K562 (cell line): Measurements from ENCODE around the gene DIPK1A. TPM values are rescaled to one million over a fixed set of nuclear protein-coding genes. Genes with fewer than 3 reads are reported as not detected.

Experiments
- ATAC-seq: fragments of 200-7000 bp; cut with Tn5 transposase; 3 replicates; pipeline ENCODE4 v1.9.1; 2020; ENCODE audit warnings: moderate library complexity
- BruUV-seq: library from RNA; stranded (reverse); fragments of 400-500 nt; replicated peaks from 2 replicates; lab custom pipeline; 2021; lab: Mats Ljungman, UMichigan
- CTCF ChIA-PET: fragments of 300-600 bp; formaldehyde crosslinking; extraction: SDS; loops from one replicate; lab custom pipeline; 2021; ENCODE audit warnings: low intra/inter-chr PET ratio; lab: Yijun Ruan, JAX
- POLR2A ChIA-PET: fragments of 300-600, 350-650 bp; sonication (Branson Sonifier 250); formaldehyde crosslinking; extraction: SDS; loops from one replicate; lab custom pipeline; 2021; ENCODE audit warnings: antibody characterized with exemption, inconsistent platforms; lab: Yijun Ruan, JAX
- DNase-seq, 4 experiments: peaks; one replicate each; pipeline versions ENCODE4 v3.0.0 to v3.0.0-alpha.2; 2011 to 2018; ENCODE audit warnings: low spot score in 3 of 4, mixed read lengths in 3 of 4; ENCODE audit errors: extremely low read depth in 1 of 4
- FAIRE-seq: peaks from 2 replicates; lab custom pipeline; 2011; peaks lifted over from hg19 to GRCh38; lab: Jason Lieb, UNC
- H2AFZ ChIP-seq: 2 replicates; pipeline ENCODE4 v1.6.0; 2011; ENCODE audit warnings: low read depth, low read length, control low read depth, inconsistent platforms
- H3K27ac ChIP-seq: fragments of 200-600 bp; 3 replicates; pipeline ENCODE4 v1.8.0; 2011; ENCODE audit warnings: low read depth, mild to moderate bottlenecking, control low read depth, inconsistent platforms, low read length, moderate library complexity, mixed read lengths; ENCODE audit errors: extremely low read depth
- H3K27me3 ChIP-seq, 2 experiments: fragments of 300-600 bp in 1 of 2; 2 replicates in 1 of 2; 3 replicates in 1 of 2; pipeline versions ENCODE4 v1.6.0 to v1.8.0; 2011; ENCODE audit warnings: inconsistent platforms in 2 of 2, low read length in 2 of 2, mild to moderate bottlenecking in 1 of 2, mixed read lengths in 1 of 2, moderate library complexity in 1 of 2; ENCODE audit not compliant: control insufficient read depth in 2 of 2, insufficient read depth in 2 of 2
- H3K36me3 ChIP-seq: fragments of 300-600 bp; 3 replicates; pipeline ENCODE4 v1.8.0; 2011; ENCODE audit warnings: mild to moderate bottlenecking, low read length, inconsistent platforms; ENCODE audit not compliant: control insufficient read depth, insufficient read depth
- H3K4me1 ChIP-seq, 2 experiments: fragments of 200-600 bp in 1 of 2; replicated peaks in 1 of 2; 2 replicates in 1 of 2; 3 replicates in 1 of 2; pipeline versions ENCODE4 v1.5.1 to v1.8.0; 2011; ENCODE audit warnings: inconsistent platforms in 2 of 2, low read length in 2 of 2, mild to moderate bottlenecking in 1 of 2, mixed read lengths in 1 of 2, moderate library complexity in 1 of 2; ENCODE audit not compliant: control insufficient read depth in 2 of 2, insufficient read depth in 2 of 2
- H3K4me2 ChIP-seq: 2 replicates; pipeline ENCODE4 v1.6.1; 2011; ENCODE audit warnings: low read length, control low read depth, inconsistent platforms, mixed read lengths; ENCODE audit not compliant: insufficient read depth
- H3K4me3 ChIP-seq: fragments of 200-600 bp; sonication (generic), shearing (Covaris generic); 2 replicates; pipeline ENCODE4 v1.5.1; 2016; ENCODE audit warnings: control low read depth, inconsistent platforms
- H3K79me2 ChIP-seq: fragments of 200-600 bp; 3 replicates; pipeline ENCODE4 v1.8.0; 2011; ENCODE audit warnings: low read length, inconsistent platforms; ENCODE audit not compliant: control insufficient read depth, insufficient read depth
- H3K9ac ChIP-seq, 2 experiments: 2 replicates each; pipeline versions ENCODE4 v1.6.0 to v1.6.1; 2011; ENCODE audit warnings: low read depth in 2 of 2, low read length in 2 of 2, control low read depth in 1 of 2, inconsistent platforms in 1 of 2, mild to moderate bottlenecking in 1 of 2, mixed read lengths in 1 of 2; ENCODE audit not compliant: insufficient read depth in 1 of 2
- H3K9me1 ChIP-seq: one replicate; pipeline ENCODE4 v1.6.0; 2011; ENCODE audit warnings: inconsistent platforms, mild to moderate bottlenecking, low read length, moderate library complexity; ENCODE audit not compliant: control insufficient read depth, insufficient read depth
- H3K9me3 ChIP-seq: replicated peaks from 2 replicates; pipeline ENCODE4 v1.5.1; 2011; ENCODE audit warnings: low read depth, low read length, inconsistent platforms; ENCODE audit not compliant: control insufficient read depth, insufficient read depth
- H4K20me1 ChIP-seq: replicated peaks from 2 replicates; pipeline ENCODE4 v1.6.1; 2011; ENCODE audit warnings: low read length, inconsistent platforms, mixed read lengths; ENCODE audit not compliant: control insufficient read depth, insufficient read depth
- C11orf30 ChIP-seq: fragments of 450-650 bp; IDR thresholded peaks from 2 replicates; pipeline ENCODE4 v1.6.1; 2016; ENCODE audit warnings: low read depth, mild to moderate bottlenecking
- GTF2F1 ChIP-seq: IDR thresholded peaks from 2 replicates; pipeline ENCODE4 v1.6.1; 2011; ENCODE audit warnings: low read depth, low read length, improper control_type of control experiment
- HDGF ChIP-seq: fragments of 450-650 bp; IDR thresholded peaks from 2 replicates; pipeline ENCODE4 v1.6.1; 2016
- KLF16 ChIP-seq: IDR thresholded peaks from 2 replicates; pipeline ENCODE4 v1.6.1; 2016; ENCODE audit warnings: antibody characterized with exemption
- LCOR ChIP-seq: sonication (generic); formaldehyde crosslinking; IDR thresholded peaks from 2 replicates; pipeline ENCODE4 v1.8.0; 2022; ENCODE audit warnings: mild to moderate bottlenecking, missing genetic modification reagents
- NR2F6 ChIP-seq: fragments of 450-650 bp; formaldehyde crosslinking; IDR thresholded peaks from 2 replicates; pipeline ENCODE4 v1.4.0; 2020; ENCODE audit warnings: mild to moderate bottlenecking
- PHF20 ChIP-seq: fragments of 450-650 bp; IDR thresholded peaks from 2 replicates; pipeline ENCODE4 v1.6.1; 2018; ENCODE audit not compliant: partially characterized antibody
- SAP30 ChIP-seq: fragments of 200-600 bp; sonication (generic); IDR thresholded peaks from 2 replicates; pipeline ENCODE4 v1.6.1; 2012; ENCODE audit warnings: borderline replicate concordance, low read depth, mild to moderate bottlenecking, moderate library complexity, low read length, control low read depth, inconsistent platforms; ENCODE audit not compliant: insufficient read depth, poor library complexity, severe bottlenecking
- SMAD3 ChIP-seq: fragments of 450-650 bp; formaldehyde crosslinking; conservative IDR thresholded peaks from 2 replicates; pipeline ENCODE4 v1.4.0; 2020; ENCODE audit warnings: mild to moderate bottlenecking
- ZFP30 ChIP-seq: fragments of 250-450 bp; sonication (Bioruptor Pico); IDR thresholded peaks from 2 replicates; pipeline ENCODE4 v1.8.0; 2022; ENCODE audit warnings: moderate library complexity, mild to moderate bottlenecking, inconsistent platforms, borderline replicate concordance
- ZNF696 ChIP-seq: fragments of 250-450 bp; sonication (Bioruptor Pico); conservative IDR thresholded peaks from 2 replicates; pipeline ENCODE4 v1.4.0; 2020; ENCODE audit warnings: mild to moderate bottlenecking, moderate library complexity
- ZNF717 ChIP-seq: fragments of 250-450 bp; sonication (Bioruptor Pico); IDR thresholded peaks from 2 replicates; pipeline ENCODE4 v1.5.0; 2021
- WGBS: fragments of 100-300 bp; shearing (Covaris generic); methylation state at CpG from one replicate; pipeline ENCODE4 v1.1.6; 2016; ENCODE audit warnings: low coverage, mixed read lengths; ENCODE audit not compliant: insufficient coverage; ENCODE audit errors: missing lambda C conversion rate; 5-methylcytosine and 5-hydroxymethylcytosine counted together
- in situ Hi-C: fragments of 300-500 bp; cut with MboI; formaldehyde crosslinking; loops from 4 replicates; pipeline ENCODE4 v1.15.0; 2018; ENCODE audit warnings: inconsistent platforms, mixed read lengths
- intact Hi-C: fragments of 100-400 bp; cut with micrococcal nuclease; formaldehyde crosslinking; loops from 2 replicates; pipeline ENCODE4 v1.14.2; 2022
- polyA plus RNA-seq, 8 experiments: library from polyadenylated mRNA; depleted of rRNA in 4 of 8; stranded (reverse) in 5 of 8; unstranded in 3 of 8; fragments of >200 nt; fragmentation: Nextera tagmentation in 2 of 8; fragmentation: Illumina TruSeq in 1 of 8; extraction: Ambion mirVana in 2 of 8; extraction: Trizol in 1 of 8; gene quantifications; 2 replicates each; pipeline versions ENCODE4 v1.2.1 to v1.2.3, GENCODE V29; 2011 to 2014; ENCODE audit warnings: inconsistent platforms in 1 of 8, missing spikeins in 1 of 8
- total RNA-seq, 7 experiments: library from RNA; depleted of rRNA in 6 of 7; stranded (reverse); fragments of >200 nt in 6 of 7; fragmentation: Illumina TruSeq in 2 of 7; extraction: Trizol in 2 of 7; gene quantifications; 2 replicates each; pipeline versions ENCODE4 v1.2.1 to v1.2.3, GENCODE V29; 2011 to 2021; ENCODE audit warnings: low replicate concordance in 1 of 7
- TF ChIP-seq, protein P1 (sequence below): sonication (generic); formaldehyde crosslinking; IDR thresholded peaks from 2 replicates; pipeline ENCODE4 v1.8.1; 2023; ENCODE audit warnings: mild to moderate bottlenecking, missing genetic modification reagents
- TF ChIP-seq, protein P2 (sequence below): IDR thresholded peaks from 2 replicates; pipeline ENCODE4 v1.6.1; 2011; ENCODE audit not compliant: insufficient read length; ENCODE audit errors: extremely low read depth

DIPK1A gene
- total and polyA plus RNA-seq, 9 of the 15 experiments (the other 6 are each of a cell fraction or from before 2014, with no cell fraction given) = 0.54 to 2.5 (median 1.3) TPM

DNA sequence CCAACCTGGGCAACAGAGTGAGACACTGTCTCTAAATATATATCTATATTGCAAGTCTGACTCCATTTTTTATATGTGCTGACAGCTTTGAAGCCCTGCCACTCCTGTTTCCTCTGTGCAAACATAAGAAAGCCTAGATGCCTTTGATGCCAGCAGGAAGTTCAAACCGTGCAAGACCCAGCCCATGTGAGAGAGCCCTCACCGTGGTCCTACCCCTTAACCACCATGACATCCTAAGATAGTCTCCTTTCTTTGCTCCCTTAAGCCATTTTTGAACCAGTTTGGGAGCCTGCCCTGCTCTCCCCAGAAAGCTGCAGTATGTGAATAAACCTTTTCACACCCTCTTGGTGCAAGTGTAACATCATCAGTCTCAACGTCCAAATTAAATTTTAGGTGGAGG is 3.7 kb upstream of the DIPK1A start:
- Histone ChIP-seq H3K27ac (no peak overlapping the region), H3K4me3 (no peak overlapping the region), H3K27me3 (no peaks in the 10 kb centered on the region)
- intact Hi-C loops = no loop called here
- WGBS = 3% methylated on average over 3 of the region's 3 CpGs
- TF ChIP-seq C11orf30 = no peak
- no peak for TF ChIP-seq HDGF
- no peak for TF ChIP-seq ZNF717 (CRISPR knock-in tag)
- TF ChIP-seq ZNF696 (CRISPR knock-in tag) = no peak
- no peak for TF ChIP-seq GTF2F1
- no peak for TF ChIP-seq LCOR (CRISPR knock-in tag)
- TF ChIP-seq, protein P1, sequence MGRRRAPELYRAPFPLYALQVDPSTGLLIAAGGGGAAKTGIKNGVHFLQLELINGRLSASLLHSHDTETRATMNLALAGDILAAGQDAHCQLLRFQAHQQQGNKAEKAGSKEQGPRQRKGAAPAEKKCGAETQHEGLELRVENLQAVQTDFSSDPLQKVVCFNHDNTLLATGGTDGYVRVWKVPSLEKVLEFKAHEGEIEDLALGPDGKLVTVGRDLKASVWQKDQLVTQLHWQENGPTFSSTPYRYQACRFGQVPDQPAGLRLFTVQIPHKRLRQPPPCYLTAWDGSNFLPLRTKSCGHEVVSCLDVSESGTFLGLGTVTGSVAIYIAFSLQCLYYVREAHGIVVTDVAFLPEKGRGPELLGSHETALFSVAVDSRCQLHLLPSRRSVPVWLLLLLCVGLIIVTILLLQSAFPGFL (CRISPR knock-in tag) = no peak
- no peak for TF ChIP-seq ZFP30
- no peak for TF ChIP-seq SAP30
- TF ChIP-seq SMAD3 (CRISPR knock-in tag) = no peak
- TF ChIP-seq, protein P2, sequence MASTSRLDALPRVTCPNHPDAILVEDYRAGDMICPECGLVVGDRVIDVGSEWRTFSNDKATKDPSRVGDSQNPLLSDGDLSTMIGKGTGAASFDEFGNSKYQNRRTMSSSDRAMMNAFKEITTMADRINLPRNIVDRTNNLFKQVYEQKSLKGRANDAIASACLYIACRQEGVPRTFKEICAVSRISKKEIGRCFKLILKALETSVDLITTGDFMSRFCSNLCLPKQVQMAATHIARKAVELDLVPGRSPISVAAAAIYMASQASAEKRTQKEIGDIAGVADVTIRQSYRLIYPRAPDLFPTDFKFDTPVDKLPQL = no peak
- no peak for TF ChIP-seq KLF16
- no peak for TF ChIP-seq PHF20
- TF ChIP-seq NR2F6 (CRISPR knock-in tag) = no peak
- TF ChIP-seq, all 486 proteins: peak for 0
- Histone ChIP-seq H3K9ac (no peak overlapping the region), H3K9me1 (no peaks in the 10 kb centered on the region), H3K9me3 (no peaks in the 10 kb centered on the region), H3K36me3 (no peaks in the 10 kb centered on the region), H3K4me1 (peaks cover 12 to 16% of the 10 kb centered on the region in 2 experiments), H3K4me2 (no peak overlapping the region), H2AFZ (no peak overlapping the region), H3K79me2 (no peaks in the 10 kb centered on the region), H4K20me1 (no peaks in the 10 kb centered on the region)
- no peak for ATAC-seq
- CTCF ChIA-PET = interaction anchor here (0.5 kb wide), 1 partner anchor 113 kb away, joined by 3 read pairs; no protein-coding TSS in a partner anchor
- no TSS peak for BruUV-seq
- DNase-seq = no peak
- in situ Hi-C loops = loop anchor here (5.0 kb wide), 1 partner anchor 32 kb away; no protein-coding TSS in a partner anchor
- POLR2A ChIA-PET = interaction anchor here (0.6 to 1.5 kb wide), 3 partner anchors 8 to 132 kb away, joined by 3 to 5 read pairs (median 4); no protein-coding TSS in a partner anchor
- FAIRE-seq = no peak
